PC-9 (cell line): Measurements from ENCODE around the gene PRM3. TPM values are rescaled to one million over a fixed set of nuclear protein-coding genes. Genes with fewer than 3 reads are reported as not detected.

Source experiments
- BruUV-seq: library from RNA; stranded (reverse); fragments of 400-500 nt; replicated peaks from 2 replicates; lab custom pipeline; 2021; lab: Mats Ljungman, UMichigan
- CTCF ChIA-PET: fragments of 300-600 bp; sonication (Branson Sonifier 250); formaldehyde crosslinking; loops from one replicate; lab custom pipeline; 2022; ENCODE audit warnings: antibody characterized with exemption; lab: Charles Lee
- POLR2A ChIA-PET: fragments of 300-600 bp; sonication (Branson Sonifier 250); formaldehyde crosslinking; loops from one replicate; lab custom pipeline; 2022; ENCODE audit warnings: antibody characterized with exemption; ENCODE audit not compliant: unreplicated experiment; lab: Charles Lee
- DNase-seq, 2 experiments: peaks; one replicate each; pipeline versions ENCODE4 v3.0.0 to v3.0.0-alpha.2; 2015 to 2022; ENCODE audit warnings: mixed read lengths in 1 of 2
- H2AFZ ChIP-seq: fragments of 200-600 bp; sonication (generic); 2 replicates; pipeline ENCODE4 v1.8.1; 2017; ENCODE audit warnings: antibody characterized with exemption
- H3F3A ChIP-seq: fragments of 200-600 bp; sonication (generic); 2 replicates; pipeline ENCODE4 v1.8.1; 2017; ENCODE audit warnings: antibody characterized with exemption, mild to moderate bottlenecking, low read depth; ENCODE audit not compliant: insufficient read depth
- H3K27ac ChIP-seq: fragments of 200-600 bp; sonication (generic); 2 replicates; pipeline ENCODE4 v1.6.1; 2016; ENCODE audit warnings: mixed run types
- H3K27me3 ChIP-seq: fragments of 200-600 bp; sonication (generic); 2 replicates; pipeline ENCODE4 v1.6.1; 2016; ENCODE audit warnings: low read depth, mixed run types; ENCODE audit not compliant: insufficient read depth
- H3K36me3 ChIP-seq: fragments of 200-600 bp; sonication (generic); 2 replicates; pipeline ENCODE4 v1.6.1; 2016; ENCODE audit warnings: low read depth, mixed run types
- H3K4me1 ChIP-seq: fragments of 200-600 bp; sonication (generic); replicated peaks from 2 replicates; pipeline ENCODE4 v1.6.1; 2016; ENCODE audit warnings: mixed run types; ENCODE audit not compliant: insufficient read depth
- H3K4me2 ChIP-seq: fragments of 200-600 bp; sonication (generic); 2 replicates; pipeline ENCODE4 v1.6.1; 2017; ENCODE audit warnings: mixed run types
- H3K4me3 ChIP-seq: fragments of 200-600 bp; sonication (generic); 2 replicates; pipeline ENCODE4 v1.6.1; 2016; ENCODE audit warnings: mixed run types
- H3K79me2 ChIP-seq: fragments of 200-600 bp; sonication (generic); 2 replicates; pipeline ENCODE4 v1.6.1; 2017; ENCODE audit warnings: low read depth, mixed run types
- H3K9me2 ChIP-seq: fragments of 200-600 bp; sonication (generic); 2 replicates; pipeline ENCODE4 v1.8.1; 2017; ENCODE audit warnings: mild to moderate bottlenecking; ENCODE audit not compliant: insufficient read depth
- H3K9me3 ChIP-seq: fragments of 200-600 bp; sonication (generic); 2 replicates; pipeline ENCODE4 v1.8.1; 2016; ENCODE audit warnings: low read depth; ENCODE audit not compliant: insufficient read depth
- H4K20me1 ChIP-seq: fragments of 200-600 bp; sonication (generic); 2 replicates; pipeline ENCODE4 v1.8.1; 2017; ENCODE audit not compliant: insufficient read depth
- EZH2 ChIP-seq: fragments of 200-600 bp; sonication (generic); IDR thresholded peaks from 2 replicates; pipeline ENCODE4 v1.8.0; 2017; ENCODE audit warnings: antibody characterized with exemption, low read depth
- intact Hi-C: fragments of 100-400 bp; cut with micrococcal nuclease; formaldehyde crosslinking; loops from one replicate; pipeline ENCODE4 v1.10.0; 2022; ENCODE audit not compliant: unreplicated experiment
- total RNA-seq: library from RNA; stranded (reverse); gene quantifications from 2 replicates; pipeline ENCODE4 v1.2.3, GENCODE V29; 2021
- TF ChIP-seq, protein P1 (sequence below): fragments of 200-600 bp; sonication (generic); conservative IDR thresholded peaks from 2 replicates; pipeline ENCODE4 v1.6.1; 2017; ENCODE audit warnings: mixed run types, antibody characterized with exemption, mild to moderate bottlenecking, moderate library complexity

Gene PRM3
- total RNA-seq, 1 experiment from 2014 or later, result not detected

DNA sequence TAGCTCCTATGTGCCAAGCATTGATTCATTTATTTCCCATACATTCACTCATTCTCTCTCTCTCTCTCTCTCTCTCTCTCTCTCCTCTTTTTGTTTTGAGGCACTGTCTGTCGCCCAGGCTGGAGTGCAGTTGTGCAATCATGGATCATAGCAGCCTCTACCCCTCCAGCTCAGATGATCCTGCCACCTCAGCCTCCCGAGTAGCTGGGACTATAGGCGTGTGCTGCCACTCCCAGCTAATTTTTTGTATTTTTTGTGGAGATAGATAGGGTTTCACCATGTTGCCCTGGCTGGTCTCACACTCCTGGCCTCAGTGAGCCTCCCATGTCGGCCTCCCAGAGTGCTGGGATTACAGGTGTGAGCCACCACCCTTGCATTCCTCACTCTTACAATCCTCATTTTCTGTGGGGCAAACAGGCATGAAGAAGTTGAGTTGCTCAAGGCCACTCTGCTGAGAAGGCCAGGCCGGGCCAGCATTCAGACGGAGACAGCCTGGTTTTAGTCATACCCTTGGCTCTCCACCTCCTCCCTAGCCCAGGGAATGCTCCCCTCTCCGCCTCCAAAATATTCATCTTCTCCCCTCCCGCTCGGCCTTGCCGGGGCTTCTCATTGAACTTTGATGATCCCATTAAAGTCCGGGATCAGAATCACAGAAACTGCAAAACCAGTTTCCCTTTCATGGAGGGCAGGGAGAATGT, 3.6 kb upstream of the PRM3 start:
- H3K9me3 ChIP-seq, result no peaks in the 10 kb centered on the region
- H3K9me2 ChIP-seq, result no peaks in the 10 kb centered on the region
- intact Hi-C loops, result no loop called here
- no peak overlapping the region for H3K4me3 ChIP-seq
- POLR2A ChIA-PET, result interaction anchor here (0.6 kb wide), 2 partner anchors 20 to 64 kb away, joined by 4 to 19 read pairs; no protein-coding TSS in a partner anchor
- H3F3A ChIP-seq, result no peaks in the 10 kb centered on the region
- no peaks in the 10 kb centered on the region for H3K79me2 ChIP-seq
- H3K27ac ChIP-seq, result no peak overlapping the region
- no peaks in the 10 kb centered on the region for H3K36me3 ChIP-seq
- no peaks in the 10 kb centered on the region for H4K20me1 ChIP-seq
- no peak for DNase-seq
- BruUV-seq, result no TSS peak
- CTCF ChIA-PET, result no interaction called here
- no peak overlapping the region for H2AFZ ChIP-seq
- H3K4me2 ChIP-seq, result no peak overlapping the region
- H3K27me3 ChIP-seq, result no peaks in the 10 kb centered on the region
- no peak for TF ChIP-seq EZH2
- TF ChIP-seq, protein P1, sequence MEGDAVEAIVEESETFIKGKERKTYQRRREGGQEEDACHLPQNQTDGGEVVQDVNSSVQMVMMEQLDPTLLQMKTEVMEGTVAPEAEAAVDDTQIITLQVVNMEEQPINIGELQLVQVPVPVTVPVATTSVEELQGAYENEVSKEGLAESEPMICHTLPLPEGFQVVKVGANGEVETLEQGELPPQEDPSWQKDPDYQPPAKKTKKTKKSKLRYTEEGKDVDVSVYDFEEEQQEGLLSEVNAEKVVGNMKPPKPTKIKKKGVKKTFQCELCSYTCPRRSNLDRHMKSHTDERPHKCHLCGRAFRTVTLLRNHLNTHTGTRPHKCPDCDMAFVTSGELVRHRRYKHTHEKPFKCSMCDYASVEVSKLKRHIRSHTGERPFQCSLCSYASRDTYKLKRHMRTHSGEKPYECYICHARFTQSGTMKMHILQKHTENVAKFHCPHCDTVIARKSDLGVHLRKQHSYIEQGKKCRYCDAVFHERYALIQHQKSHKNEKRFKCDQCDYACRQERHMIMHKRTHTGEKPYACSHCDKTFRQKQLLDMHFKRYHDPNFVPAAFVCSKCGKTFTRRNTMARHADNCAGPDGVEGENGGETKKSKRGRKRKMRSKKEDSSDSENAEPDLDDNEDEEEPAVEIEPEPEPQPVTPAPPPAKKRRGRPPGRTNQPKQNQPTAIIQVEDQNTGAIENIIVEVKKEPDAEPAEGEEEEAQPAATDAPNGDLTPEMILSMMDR, result no peak
- no peaks in the 10 kb centered on the region for H3K4me1 ChIP-seq

DNA sequence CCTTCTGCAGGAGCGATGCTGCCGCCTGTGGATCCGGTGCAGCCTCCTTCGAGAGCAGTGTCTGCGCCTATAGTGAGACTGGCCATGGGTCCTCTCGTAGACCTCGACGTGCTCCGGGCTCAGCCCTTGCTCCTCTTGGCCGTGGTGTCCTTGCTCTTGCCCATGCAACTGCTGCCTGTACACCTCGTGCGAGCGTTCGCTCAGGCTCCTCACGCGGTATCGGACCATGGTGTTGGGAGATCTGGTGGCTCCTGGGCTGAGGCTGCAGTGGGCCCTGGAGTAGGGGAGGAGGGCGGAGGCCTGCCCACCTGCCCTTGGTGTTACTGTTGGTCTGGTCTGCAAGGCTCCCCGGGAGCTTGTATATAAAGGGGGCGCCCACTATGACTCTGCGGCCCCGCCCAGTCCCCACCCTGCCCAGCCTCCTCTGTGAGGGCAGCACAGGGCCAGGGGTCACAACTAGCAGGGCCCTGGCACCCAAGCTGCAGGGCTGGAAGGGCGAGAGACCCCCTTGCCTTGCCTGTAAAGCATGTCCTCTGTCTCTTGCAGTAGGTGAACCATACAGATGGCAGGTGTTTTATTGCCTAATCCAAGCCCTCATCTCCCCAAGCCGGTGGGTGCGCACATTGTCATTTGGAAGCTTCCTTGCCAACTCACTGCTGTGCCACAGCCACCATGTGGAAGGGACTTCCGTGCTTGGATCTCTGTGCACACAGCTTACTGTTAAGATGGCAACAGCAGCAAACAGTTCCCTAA, 2.9 kb upstream of the PRM3 start, which contains the start of gene PRM2:
Gene PRM2 (minus strand): TSS at position 338 of the 753 bp plus-strand sequence. CDS start 110 bp downstream, at position 228.
- Histone ChIP-seq H3K4me3 (no peak within 1 kb of the TSS), H4K20me1 (no peaks in the 10 kb centered on the region), H2AFZ (no peak within 1 kb of the TSS), H3K79me2 (no peaks in the 10 kb centered on the region), H3K27me3 (no peaks in the 10 kb centered on the region), H3K27ac (no peak within 1 kb of the TSS), H3K36me3 (no peaks in the 10 kb centered on the region), H3F3A (no peaks in the 10 kb centered on the region), H3K4me2 (no peak within 1 kb of the TSS), H3K9me2 (no peaks in the 10 kb centered on the region), H3K4me1 (no peaks in the 10 kb centered on the region), H3K9me3 (no peaks in the 10 kb centered on the region)
- CTCF ChIA-PET, result no interaction called here
- DNase-seq, result no peak
- BruUV-seq, result no TSS peak
- intact Hi-C loops, result no loop called here
- no peak for TF ChIP-seq EZH2
- TF ChIP-seq, protein P1, result no peak
- POLR2A ChIA-PET, result interaction anchor here (0.5 to 0.6 kb wide), 4 partner anchors 18 to 76 kb away, joined by 3 to 19 read pairs (median 4); no protein-coding TSS in a partner anchor

DNA sequence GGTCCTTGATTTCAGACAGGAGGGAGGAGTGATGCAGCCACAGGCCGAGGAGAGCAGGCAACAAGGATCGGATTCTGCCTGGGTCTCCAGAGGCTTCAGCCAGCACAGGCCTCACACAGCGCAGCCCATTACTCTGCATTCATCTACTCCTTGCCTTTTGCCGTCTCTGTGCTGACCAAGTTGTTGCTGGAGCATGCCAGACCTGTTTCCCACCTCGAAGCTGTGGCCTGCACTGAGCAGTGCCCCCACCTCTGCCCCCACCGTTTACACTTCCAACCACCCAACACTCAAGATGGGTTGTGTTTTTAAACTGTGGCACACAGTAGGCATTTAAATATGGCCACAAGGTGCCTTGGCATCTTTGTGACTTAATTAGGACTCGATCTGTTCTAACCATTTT, 1.5 kb upstream of the PRM3 start:
- no peaks in the 10 kb centered on the region for H3K9me3 ChIP-seq
- H3K9me2 ChIP-seq, result no peaks in the 10 kb centered on the region
- BruUV-seq, result no TSS peak
- no peak for DNase-seq
- no peak overlapping the region for H2AFZ ChIP-seq
- peaks cover 4% of the 10 kb centered on the region; the same call in 1 of the 2 replicates for H3K27me3 ChIP-seq
- no peak overlapping the region for H3K4me2 ChIP-seq
- H3K4me3 ChIP-seq, result no peak overlapping the region
- intact Hi-C loops, result no loop called here
- H3F3A ChIP-seq, result no peaks in the 10 kb centered on the region
- no peaks in the 10 kb centered on the region for H3K36me3 ChIP-seq
- no peaks in the 10 kb centered on the region for H3K79me2 ChIP-seq
- no peaks in the 10 kb centered on the region for H4K20me1 ChIP-seq
- no peak overlapping the region for H3K27ac ChIP-seq
- TF ChIP-seq, protein P1, result no peak
- TF ChIP-seq EZH2, result no peak
- POLR2A ChIA-PET, result no interaction called here
- no peaks in the 10 kb centered on the region for H3K4me1 ChIP-seq
- CTCF ChIA-PET, result interaction anchor here (0.6 kb wide), 2 partner anchors 78 to 324 kb away, joined by 4 to 6 read pairs; no protein-coding TSS in a partner anchor
